NOMO-1 (cell line): Measurements from ENCODE around the gene CTNNBIP1.

ENCODE experiments used
- DNase-seq, 2 experiments: peaks; one replicate each; lab custom pipeline; 2025; ENCODE audit not compliant: unreplicated experiment in 2 of 2; lab: John Stamatoyannopoulos, UW

The CTNNBIP1 gene

DNA sequence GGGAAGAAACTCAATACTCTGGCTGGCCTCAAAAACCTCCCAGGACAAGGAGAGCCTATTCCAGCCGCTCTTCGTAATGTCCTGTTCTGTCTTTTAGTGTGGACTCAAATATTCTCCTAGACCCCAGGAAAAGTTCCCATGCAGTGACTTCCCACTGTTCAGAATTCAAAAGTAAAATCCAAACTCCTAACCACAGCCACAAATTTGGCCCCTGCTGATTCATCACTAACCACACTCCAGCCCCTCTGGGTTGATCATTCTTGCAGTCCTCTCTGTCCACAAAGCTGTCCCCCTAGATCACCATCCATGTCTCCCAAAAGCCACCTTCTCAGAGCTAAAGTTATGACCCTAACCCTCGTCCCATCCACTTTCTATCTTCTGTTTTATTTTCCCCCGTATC is 5.1 kb downstream of the CTNNBIP1 start:
- no peak for DNase-seq

DNA sequence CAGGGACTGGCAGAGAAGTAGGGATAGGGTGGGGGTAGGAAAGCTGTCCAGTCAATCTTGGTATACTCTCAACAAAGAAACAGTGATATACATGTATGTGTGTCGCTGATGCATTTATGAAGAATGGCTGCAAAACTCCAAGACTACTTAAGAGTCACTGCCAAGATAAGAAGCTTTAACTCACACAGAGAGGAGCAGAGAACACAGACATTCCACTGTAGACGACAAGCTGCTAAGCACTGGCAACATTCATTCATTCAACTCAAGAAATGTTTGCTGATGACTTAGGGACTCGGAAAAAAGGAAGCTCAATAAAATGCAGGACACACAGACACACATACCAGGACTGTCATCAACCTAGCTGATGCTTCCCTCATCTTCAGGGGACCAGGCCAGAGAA is 5.5 kb downstream of the CTNNBIP1 start:
- no peak for DNase-seq

DNA sequence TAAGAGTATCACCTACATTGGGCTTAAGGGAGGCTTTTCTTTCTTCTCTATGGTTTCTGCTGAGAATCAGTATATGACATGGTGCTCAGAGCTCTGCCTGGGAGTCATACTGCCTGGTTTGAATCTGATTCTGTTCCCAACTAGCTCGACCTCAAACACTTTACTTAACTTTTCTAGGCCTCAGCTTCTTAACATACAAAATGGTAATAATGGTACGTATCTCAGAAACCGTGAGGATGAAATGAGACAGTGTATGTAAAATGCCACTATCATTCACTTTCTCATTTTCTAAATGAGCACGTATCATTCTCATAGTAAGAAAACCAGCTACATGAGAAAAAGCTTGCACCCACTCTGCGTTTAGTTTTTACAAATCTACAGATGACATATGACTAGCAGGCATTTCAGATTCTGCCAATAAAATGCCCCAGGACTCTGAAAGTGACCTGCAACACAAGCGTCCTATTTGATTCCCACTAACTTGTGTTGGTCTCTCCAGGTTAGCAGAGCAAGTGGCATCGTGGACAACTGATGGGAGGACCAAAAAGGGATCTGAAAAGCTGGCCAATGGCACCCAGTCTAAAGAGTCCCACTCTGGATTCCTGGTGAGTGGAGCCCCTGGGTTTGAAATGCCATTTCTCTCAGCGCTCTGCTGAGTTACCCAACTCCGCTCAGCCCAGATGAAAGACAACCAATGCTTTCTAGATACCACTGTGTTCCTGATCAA is 6.1 kb downstream of the CTNNBIP1 start:
- DNase-seq, result no peak

DNA sequence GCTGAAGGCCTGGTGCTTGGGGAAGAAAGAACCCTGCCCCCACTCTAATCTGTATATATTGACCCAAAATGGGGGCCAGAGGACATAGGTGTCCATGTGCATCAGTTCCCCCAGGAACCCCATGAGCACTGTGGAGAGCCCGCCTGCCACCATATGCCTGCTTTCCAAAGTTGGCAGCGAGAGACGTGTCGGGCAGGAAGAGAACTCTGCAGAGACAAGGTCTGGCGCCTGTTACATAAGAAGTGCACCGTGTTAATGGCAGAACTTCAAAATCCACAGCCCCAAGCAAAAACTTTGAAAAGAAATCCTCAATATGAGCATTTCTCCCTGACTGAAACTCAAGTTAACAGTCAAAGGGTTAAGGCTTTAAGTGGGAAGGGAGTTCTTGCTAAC is 8.0 kb downstream of the CTNNBIP1 start:
- no peak for DNase-seq

DNA sequence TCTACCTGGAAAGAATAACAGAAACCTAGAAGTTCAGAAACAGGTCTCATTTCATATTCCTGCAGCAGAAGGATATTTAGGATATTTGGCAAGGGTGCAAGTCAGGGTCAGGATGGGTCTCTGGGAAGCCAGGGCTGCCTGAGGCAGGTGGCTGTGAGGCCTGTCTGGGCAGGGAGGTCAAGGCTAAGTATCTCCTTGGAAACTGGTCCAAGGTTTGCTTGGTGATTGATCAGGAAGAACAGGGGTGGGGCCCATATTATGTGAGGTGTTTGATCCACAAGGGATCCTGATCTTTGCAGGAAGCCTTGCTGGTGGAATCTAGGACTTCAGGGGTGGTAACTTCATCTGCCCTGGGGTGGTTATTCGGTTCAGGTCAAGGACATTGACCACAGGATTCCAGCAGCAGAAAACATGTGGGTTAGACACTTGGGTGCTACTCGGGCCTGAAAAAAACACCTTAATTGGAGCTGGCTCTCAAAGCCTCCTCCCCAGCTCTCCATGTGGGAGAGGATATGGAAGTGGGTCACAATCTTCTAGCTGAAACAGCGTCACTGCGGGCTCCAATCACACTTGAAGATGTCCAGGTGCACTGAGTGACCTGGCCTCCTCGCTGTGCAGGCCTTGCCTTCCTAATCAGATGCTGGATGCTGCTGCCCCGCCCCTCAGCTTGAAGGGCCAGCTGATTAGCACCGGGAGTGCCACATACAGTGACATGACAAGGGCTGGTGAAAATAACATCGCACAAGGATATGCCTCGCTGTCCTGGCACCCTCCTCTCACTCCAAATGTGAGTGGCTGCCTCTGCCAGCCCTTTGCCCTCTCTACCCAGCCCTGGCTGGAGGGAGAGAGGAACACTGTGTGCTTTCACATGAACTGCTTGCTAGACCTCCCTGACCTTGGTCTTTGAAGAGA is 8.7 kb downstream of the CTNNBIP1 start:
- no peak for DNase-seq

DNA sequence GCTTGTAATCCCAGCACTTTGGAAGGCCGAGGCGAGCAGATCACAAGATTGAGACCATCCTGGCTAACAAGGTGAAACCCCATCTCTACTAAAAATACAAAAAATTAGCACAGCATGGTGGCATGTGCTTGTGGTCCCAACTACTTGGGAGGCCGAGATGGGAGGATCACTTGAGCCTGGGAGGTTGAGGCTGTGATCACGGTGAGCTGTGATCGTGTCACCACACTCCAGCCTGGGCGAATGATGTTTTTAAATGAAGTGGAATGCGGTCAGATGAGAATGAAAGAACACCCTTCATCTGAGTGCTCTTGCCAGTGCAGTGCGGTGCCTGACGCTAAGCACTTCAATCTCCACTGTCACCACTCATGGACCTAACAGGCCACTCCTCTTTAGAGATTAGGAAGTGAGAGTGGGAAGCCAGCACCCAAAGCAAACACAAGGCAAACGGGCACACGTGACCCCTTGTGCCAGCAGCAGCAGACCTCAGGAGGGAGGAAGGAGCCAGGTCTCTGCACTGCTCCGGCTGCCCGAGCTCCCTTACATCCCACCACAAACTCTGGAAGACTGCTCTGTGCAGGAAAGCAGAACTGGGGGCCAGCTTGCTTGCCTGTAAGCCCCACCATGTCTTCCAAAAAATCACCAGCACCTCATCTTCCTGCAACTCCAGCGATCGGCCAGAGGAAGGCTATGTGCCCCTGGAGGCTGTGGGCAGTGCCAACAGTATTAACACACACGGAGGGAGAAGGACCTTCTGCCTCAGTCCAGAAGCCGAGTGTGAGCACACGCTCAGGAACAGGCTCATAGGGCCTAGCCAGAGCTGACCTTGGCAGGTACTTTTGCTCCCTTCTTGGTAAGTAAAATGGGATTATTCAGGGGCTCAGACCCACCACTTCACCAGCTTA is 9.7 kb downstream of the CTNNBIP1 start:
- peak; percentile 86 to 95 for DNase-seq

DNA sequence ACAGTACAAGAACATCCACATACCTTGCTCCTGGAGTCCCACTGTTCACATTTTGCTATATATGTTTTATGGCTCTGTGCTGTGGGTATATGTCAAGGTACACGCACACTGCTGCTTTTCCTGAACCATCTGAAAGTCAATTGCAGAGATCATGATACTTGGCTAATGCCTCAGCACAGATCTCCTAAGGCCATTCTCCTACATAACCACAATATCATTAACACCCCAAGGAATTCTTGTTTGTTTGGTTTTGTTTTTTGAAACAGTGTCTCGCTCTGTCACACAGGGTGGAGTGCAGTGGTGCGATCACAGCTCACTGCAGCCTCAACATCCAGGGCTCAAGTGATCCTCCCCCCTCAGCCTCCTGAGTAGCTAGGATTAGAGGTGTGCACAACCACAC is 16.0 kb downstream of the CTNNBIP1 start:
- no peak for DNase-seq

DNA sequence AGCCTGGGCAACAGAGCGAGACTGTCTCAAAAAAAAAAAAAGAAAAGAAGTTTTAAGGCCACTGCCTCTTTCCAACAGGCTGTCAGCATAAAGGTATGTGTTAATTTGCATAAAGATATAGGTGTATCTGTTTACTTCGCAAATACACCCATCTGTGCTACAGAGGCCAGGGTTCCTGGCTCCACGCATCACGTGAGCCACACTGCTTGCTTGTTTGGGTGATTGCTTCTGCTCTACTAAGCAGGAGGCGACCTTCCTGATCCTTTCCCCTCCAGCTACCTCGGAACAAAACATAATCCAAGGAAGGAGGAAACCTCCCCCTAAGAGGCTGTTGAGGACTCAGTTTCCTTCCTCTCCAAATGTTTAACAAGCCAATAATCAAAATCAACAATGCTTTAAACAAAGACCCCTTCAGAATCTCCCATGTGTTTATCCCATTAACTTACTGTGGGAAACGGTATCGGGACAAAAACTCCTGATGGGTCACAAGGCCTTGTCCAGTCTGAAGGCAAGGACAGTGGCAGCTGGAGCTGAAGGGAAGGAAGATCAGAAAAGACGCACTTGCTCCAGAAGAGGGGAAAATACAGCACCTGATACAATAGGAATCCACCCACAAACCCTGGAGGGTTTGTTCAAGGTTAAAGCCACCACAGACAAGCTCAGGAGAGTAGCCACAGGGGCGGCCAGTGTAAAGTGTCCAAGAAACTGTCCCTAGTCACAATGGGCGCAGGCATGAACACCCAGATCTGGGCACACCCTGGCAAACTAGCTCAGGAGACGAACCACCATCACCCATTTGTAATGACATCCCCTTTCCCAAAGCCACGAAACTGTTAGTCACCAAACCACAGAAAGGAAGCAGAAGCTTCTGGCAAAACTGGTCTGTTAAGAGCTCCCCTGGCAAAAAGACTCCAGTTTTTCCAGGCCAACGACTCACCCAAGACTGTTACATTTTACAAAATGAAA is 17.2 kb downstream of the CTNNBIP1 start:
- peak; percentile 33 to 63 for DNase-seq

DNA sequence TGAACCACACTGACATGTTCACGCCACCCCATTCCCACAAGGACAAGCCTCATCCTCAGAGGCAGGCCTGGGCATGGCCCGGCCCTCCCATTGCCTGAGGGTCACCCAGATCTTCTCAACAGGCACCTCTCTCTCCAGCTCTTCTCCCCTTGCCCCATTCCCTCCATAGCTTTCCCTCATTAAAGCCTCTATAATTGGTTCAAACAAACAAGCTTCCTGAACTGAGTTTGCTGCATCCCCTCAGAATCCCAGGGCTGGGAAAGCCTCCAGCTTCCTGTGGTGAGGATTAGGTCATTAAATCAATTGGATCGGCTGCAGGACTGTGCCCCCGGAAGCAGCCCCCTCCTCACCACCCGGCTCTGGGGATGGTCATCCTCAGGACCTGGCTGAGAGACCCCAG is 18.9 kb downstream of the CTNNBIP1 start:
- no peak for DNase-seq

DNA sequence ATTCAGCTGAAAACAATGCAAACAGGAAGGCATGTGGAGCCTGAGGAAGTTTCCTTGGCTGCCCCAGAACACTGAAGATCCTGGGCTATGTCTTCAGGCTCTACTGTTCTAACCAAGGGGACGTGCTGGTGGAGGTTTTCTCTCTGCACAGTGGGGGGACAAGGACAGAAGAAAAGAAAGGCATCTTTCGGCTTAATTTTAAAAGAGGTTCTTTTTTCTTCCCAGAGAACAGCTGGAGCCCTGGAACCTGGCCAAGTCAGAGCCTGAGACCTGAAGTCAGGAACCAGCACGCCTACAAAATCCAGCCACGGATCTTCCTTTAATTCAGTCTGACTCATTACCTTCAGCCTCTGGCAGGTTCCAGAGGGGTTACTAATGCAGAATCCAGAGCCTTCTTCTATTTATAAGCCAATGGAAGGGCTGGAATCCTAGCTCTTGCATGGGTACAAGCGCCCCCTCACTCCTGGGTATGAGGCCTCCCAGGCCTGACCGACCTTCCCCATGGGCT is 19.8 kb downstream of the CTNNBIP1 start:
- no peak for DNase-seq

DNA sequence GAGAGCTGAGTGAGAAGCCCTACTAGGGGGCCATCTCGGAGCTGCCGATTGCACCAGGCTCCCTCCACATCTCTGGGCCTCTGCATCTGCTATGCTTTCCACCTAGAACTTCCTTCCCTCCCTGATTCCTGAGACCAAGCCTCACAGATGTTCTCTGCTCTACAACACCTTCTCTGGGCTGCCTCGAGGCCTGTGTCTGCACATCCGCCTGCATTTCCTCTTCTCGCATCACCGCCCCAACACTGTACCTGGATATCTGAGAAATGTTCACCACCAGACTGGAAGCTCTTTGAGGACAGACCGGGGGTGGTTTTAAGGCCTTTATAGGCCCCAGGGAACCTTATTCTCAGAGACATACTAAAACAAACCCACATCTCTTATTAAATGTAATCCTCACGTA is 20.7 kb downstream of the CTNNBIP1 start:
- DNase-seq, result no peak

DNA sequence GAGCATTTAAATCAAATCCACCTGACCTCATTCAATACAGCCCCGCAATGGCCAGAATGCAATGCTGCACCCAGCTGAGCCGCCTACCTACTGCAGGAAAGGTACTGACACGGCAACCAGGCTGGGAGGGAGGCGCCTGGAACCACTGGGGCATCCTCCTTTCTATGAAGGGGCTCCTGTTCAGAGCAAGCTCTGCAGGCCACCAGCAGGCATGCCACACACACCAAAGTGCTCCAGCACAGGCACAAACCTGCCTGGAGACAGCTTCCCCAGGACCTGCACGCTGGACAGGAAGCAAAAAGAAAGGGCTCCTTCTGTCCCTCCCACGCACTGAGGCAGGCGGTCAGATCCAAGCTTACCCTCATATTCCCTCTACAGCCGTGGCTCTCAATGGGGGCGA is 21.2 kb downstream of the CTNNBIP1 start:
- DNase-seq, result no peak

DNA sequence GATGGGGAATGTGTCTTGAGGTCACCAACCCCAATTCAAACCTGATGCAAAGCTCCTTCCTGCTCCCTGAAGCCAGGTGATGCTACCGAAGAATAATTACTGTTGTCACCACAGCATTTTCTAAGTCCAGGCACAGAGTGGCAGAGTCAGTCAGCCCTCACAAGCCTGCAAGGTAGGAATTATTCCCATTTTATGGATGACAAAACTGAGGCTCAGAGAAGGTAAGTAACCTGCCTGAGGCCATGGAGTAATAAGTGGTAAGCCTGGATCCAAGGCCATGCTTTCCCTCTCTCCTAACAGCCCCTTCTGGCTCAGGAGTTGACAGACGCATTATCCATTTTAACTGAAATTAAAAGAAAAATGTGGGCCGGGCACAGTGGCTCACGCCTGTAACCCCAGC is 23.0 kb downstream of the CTNNBIP1 start:
- no peak for DNase-seq

DNA sequence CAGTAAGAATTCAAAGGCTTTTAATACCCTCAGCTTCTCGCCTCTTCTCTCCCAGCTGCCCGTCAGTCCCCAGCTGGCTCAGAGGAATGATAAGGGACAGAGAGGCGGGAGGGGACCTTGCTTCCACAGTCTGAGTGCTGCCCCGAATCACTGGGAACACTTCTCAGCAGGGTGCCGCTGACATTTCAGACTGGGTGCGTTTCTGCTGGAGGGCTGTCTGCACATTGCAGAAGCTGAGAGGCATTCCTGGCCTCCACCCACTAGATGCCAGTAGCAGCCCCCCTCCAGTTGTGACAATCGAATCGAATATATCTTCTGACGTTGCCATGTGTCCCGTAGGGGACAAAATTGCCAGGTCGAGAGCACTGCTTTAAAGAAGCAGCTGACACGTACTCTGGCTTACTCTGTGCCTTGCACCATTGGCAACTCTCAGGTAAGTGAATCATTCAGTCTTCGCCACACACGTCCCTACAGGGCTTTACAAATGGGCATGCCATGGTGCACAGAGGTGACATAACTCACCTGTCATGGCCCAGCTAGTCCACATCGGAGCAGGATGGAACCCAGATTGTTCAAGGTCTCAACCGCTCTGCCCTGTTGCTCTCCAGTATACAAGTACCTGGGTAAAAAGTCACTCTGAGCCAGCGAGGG is 23.9 kb downstream of the CTNNBIP1 start:
- DNase-seq, result no peak

DNA sequence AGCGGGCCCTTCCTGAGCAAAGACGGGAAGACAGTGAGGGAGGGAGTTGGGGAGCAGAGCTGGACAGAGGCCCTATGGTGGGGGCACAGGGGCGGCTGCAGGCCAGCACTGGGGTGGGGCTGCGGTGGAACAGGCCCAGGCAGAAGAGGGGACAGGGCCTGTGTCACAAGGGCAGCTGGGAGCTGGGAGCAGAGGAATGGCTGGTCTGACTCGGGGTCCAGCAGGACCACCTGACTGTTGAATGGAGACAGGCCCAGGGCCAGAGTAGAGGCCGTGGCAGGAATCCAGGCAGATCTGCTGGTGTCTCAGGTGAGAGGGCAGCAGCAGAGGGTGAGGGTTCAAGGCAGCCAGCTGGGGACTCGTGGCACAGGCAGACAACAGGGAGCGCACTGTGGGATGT is 25.3 kb downstream of the CTNNBIP1 start:
- no peak for DNase-seq

DNA sequence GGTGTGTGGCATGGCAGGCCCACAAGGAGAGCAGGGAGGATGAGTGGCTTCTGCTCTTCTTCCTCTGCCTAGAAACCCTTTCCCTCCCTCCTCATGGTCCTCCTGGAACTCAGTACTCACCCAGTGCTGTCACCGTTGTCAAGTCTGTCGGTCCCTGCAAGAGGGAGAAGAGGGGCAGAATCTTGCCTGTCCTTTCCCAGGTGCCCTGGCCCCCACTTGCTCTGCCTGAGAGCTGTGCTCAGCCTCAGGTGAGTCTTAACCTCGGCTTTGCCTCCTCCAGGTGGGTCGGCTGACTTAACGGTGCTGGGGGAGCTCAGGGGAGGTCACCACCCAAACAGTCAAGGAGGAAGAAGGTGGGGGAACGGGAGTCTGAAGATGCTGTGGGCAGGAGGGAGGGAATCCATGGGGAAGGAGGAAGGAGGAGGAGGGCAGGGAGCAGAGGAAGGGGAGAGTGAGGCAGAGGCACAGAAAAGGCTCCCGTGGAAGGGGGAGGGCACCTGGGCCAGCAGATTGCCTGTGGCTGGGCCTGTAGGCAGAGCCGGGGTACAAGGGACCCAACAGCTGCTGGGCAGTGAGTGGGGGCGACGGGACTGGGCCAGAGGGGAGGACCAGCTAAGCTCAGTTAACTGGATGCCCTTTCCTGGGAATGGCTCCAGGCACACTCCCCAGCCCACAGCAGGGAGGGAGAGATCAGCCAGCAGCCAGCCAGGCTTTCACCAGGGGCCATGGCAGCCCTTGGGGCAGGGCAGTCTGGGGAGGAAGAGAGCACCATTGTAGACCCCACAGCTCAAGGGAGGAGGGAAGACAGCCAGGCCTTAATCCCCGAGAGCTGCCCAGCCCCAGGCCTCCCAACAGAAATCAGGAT is 26.3 kb downstream of the CTNNBIP1 start:
- no peak for DNase-seq

DNA sequence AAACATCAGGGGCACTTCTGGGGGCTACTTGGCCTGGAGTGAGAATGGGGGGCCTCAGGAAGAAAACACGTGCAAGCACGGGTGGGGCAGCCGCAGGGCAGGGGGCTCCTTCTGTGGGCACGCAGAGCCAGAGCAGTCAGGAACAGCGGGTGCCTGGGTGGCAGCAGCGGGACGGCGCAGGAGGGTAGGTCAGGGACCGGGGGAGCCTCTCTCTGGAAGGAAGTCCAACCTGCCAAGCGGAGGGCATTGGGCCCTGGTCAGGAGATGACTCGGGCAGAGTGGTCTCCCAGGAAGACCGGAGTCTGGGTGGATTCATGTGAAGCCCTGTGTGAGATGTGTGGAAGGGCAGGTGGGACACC is 27.1 kb downstream of the CTNNBIP1 start:
- DNase-seq, result no peak

DNA sequence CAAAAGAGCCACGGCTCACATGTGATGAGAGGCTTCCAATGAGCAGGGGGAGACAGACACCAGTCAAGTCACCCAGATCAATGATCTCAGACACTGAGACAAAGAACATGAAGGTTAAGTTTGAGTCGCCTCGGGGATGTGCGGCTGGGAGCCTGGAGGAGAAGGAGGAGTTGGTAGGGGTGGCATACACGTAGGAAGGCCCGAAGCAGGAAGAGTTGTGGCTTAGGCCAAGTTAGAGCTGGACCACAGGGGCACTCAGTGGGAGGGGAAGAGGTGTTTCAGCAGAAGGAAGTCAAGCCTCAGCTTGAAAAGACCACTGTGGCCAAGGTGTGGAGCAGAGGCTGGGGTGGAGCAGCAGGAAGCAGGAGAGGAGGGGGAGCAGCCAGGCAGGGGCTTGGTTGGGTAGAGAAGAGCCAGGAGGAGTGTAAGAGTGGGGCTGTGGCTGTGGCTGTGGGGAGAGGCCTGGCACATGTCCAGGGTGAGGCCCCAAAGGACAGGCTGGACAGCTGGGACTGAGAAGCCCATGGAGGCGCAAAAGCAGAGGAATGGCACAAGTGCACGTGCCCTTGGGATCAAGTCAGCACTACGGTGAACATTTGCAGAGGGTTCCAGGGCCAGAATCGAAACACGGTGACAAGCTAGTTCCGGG is 27.6 kb downstream of the CTNNBIP1 start:
- DNase-seq, result no peak
